Activated CD4-positive, alpha-beta memory T cell treated with anti-CD3 and anti-CD28 coated beads for 36 hours (primary cell): ENCODE data around the gene MRPL44. TPM values are rescaled to one million over a fixed set of nuclear protein-coding genes. Genes with fewer than 3 reads are reported as not detected.

Experiments
- CTCF ChIA-PET: fragments of 350-600 bp; sonication (Branson Sonifier 250); formaldehyde crosslinking; loops from one replicate; lab custom pipeline; 2021; ENCODE audit warnings: antibody characterized with exemption, inconsistent platforms; lab: Charles Lee
- POLR2A ChIA-PET: fragments of 350-600 bp; sonication (Branson Sonifier 250); formaldehyde crosslinking; loops from one replicate; lab custom pipeline; 2021; ENCODE audit warnings: antibody characterized with exemption; lab: Charles Lee
- DNase-seq: peaks from one replicate; pipeline ENCODE4 v3.0.0-alpha.2; 2020
- H3K27ac Mint-ChIP-seq: one replicate; pipeline ENCODE4 v1.8.0; 2021; ENCODE audit warnings: mixed read lengths
- H3K27me3 Mint-ChIP-seq: one replicate; pipeline ENCODE4 v1.8.0; 2021; ENCODE audit warnings: mixed read lengths
- H3K36me3 Mint-ChIP-seq: one replicate; pipeline ENCODE4 v1.8.0; 2021; ENCODE audit warnings: mixed read lengths
- H3K4me1 Mint-ChIP-seq: one replicate; pipeline ENCODE4 v1.8.0; 2021; ENCODE audit warnings: low read depth, mixed read lengths
- H3K4me3 Mint-ChIP-seq: one replicate; pipeline ENCODE4 v1.8.0; 2021; ENCODE audit warnings: mild to moderate bottlenecking, mixed read lengths
- H3K9me3 Mint-ChIP-seq: one replicate; pipeline ENCODE4 v1.8.0; 2021; ENCODE audit warnings: mixed read lengths
- intact Hi-C: fragments of 100-400 bp; cut with micrococcal nuclease; formaldehyde crosslinking; loops from one replicate; pipeline ENCODE4 v1.15.1; 2023
- total RNA-seq, 2 experiments: library from RNA; stranded (reverse); gene quantifications; one replicate each; pipeline ENCODE4 v1.2.3, GENCODE V29; 2021

Gene MRPL44
- total RNA-seq, 2 experiments from 2014 or later: 39.4 to 41.6 TPM

- H3K36me3 Mint-ChIP-seq: peaks cover 41% of the 10 kb centered on the region
- peak overlapping the region; percentile 93 for H3K27ac Mint-ChIP-seq
- intact Hi-C loops: loop anchor here (1.0 to 5.0 kb wide), 8 partner anchors 10 to 1129 kb away; partner anchors contain the start of gene MRPL44
- H3K4me3 Mint-ChIP-seq: peak overlapping the region; percentile 43
- H3K27me3 Mint-ChIP-seq: no peaks in the 10 kb centered on the region
- H3K9me3 Mint-ChIP-seq: peaks cover 21% of the 10 kb centered on the region
- H3K4me1 Mint-ChIP-seq: peaks cover 63% of the 10 kb centered on the region
- peak; percentile 92 for DNase-seq
- POLR2A ChIA-PET: interaction anchor here (0.6 to 2.4 kb wide), 12 partner anchors 12 to 1005 kb away, joined by 3 to 14 read pairs (median 5); partner anchors contain the start of gene MRPL44
- CTCF ChIA-PET: interaction anchor here (0.7 to 1.4 kb wide), 4 partner anchors 15 to 261 kb away, joined by 3 to 6 read pairs (median 4); no protein-coding TSS in a partner anchor
Observed at GRCh38 chr2:223941579-223942277, 15.5 kb upstream of the MRPL44 start.

GRCh38 chr2:223943135-223943534, 14.1 kb upstream of the MRPL44 start:
- POLR2A ChIA-PET: interaction anchor here (2.4 kb wide), 1 partner anchor 14 kb away, joined by 14 read pairs; the partner anchor contains the start of gene MRPL44
- Mint-ChIP-seq H3K36me3 (peaks cover 39% of the 10 kb centered on the region), H3K27ac (peak overlapping the region; percentile 91), H3K27me3 (no peaks in the 10 kb centered on the region), H3K9me3 (peaks cover 19% of the 10 kb centered on the region), H3K4me1 (peaks cover 58% of the 10 kb centered on the region), H3K4me3 (peak overlapping the region; percentile 91)
- intact Hi-C loops: loop anchor here (2.0 to 5.0 kb wide), 3 partner anchors 84 to 1131 kb away; no protein-coding TSS in a partner anchor
- no peak for DNase-seq
- CTCF ChIA-PET: interaction anchor here (1.5 kb wide), 1 partner anchor 27 kb away, joined by 9 read pairs; no protein-coding TSS in a partner anchor

GRCh38 chr2:223943561-223944008, 13.7 kb upstream of the MRPL44 start:
- Mint-ChIP-seq H3K9me3 (peaks cover 16% of the 10 kb centered on the region), H3K36me3 (peaks cover 38% of the 10 kb centered on the region), H3K27ac (peak overlapping the region; percentile 91), H3K4me1 (peaks cover 57% of the 10 kb centered on the region), H3K4me3 (peak overlapping the region; percentile 91), H3K27me3 (no peaks in the 10 kb centered on the region)
- ChIA-PET POLR2A (interaction anchor here (2.4 kb wide), 1 partner anchor 14 kb away, joined by 14 read pairs; the partner anchor contains the start of gene MRPL44), CTCF (interaction anchor here (1.5 kb wide), 1 partner anchor 27 kb away, joined by 9 read pairs; no protein-coding TSS in a partner anchor)
- DNase-seq: no peak
- intact Hi-C loops: loop anchor here (2.0 to 5.0 kb wide), 3 partner anchors 84 to 1131 kb away; no protein-coding TSS in a partner anchor

GRCh38 chr2:223944166-223944702, 13.0 kb upstream of the MRPL44 start:
- Mint-ChIP-seq H3K27ac (peak overlapping the region; percentile 91), H3K4me1 (peaks cover 54% of the 10 kb centered on the region), H3K27me3 (no peaks in the 10 kb centered on the region), H3K4me3 (peak overlapping the region; percentile 91), H3K9me3 (peaks cover 11% of the 10 kb centered on the region), H3K36me3 (peaks cover 34% of the 10 kb centered on the region)
- peak; percentile 45 for DNase-seq
- ChIA-PET POLR2A (interaction anchor here (0.9 to 2.3 kb wide), 3 partner anchors 8 to 14 kb away, joined by 3 to 17 read pairs (median 6); partner anchors contain the start of gene MRPL44), CTCF (interaction anchor here (1.5 kb wide), 1 partner anchor 26 kb away, joined by 9 read pairs; no protein-coding TSS in a partner anchor)
- intact Hi-C loops: loop anchor here (5.0 kb wide), 2 partner anchors 83 to 1132 kb away; no protein-coding TSS in a partner anchor

- Mint-ChIP-seq H3K27ac (peak within 1 kb of the TSS; percentile 91), H3K27me3 (no peaks in the 10 kb centered on the region), H3K4me1 (peaks cover 54% of the 10 kb centered on the region), H3K36me3 (peaks cover 27% of the 10 kb centered on the region), H3K4me3 (peak within 1 kb of the TSS; percentile 91), H3K9me3 (peaks cover 4% of the 10 kb centered on the region)
- intact Hi-C loops: loop anchor here (1.0 to 5.0 kb wide), 4 partner anchors 12 to 1133 kb away; partner anchors contain the start of genes ACSL3 and MRPL44
- ChIA-PET CTCF (interaction anchor here (1.6 kb wide), 1 partner anchor 10 kb away, joined by 6 read pairs; no protein-coding TSS in a partner anchor), POLR2A (interaction anchor here (0.9 to 2.3 kb wide), 4 partner anchors 9 to 1012 kb away, joined by 3 to 17 read pairs (median 4); partner anchors contain the start of gene MRPL44)
- DNase-seq: peak; percentile 88
Observed at GRCh38 chr2:223944703-223945531, 12.3 kb upstream of the MRPL44 start, which contains the start of gene WDFY1. Gene WDFY1, minus strand, starts transcription at chr2:223945335. Its CDS starts 51 bp downstream, at chr2:223945284.

- Mint-ChIP-seq H3K9me3 (peaks cover 4% of the 10 kb centered on the region), H3K4me3 (peak overlapping the region; percentile 91), H3K27ac (peak overlapping the region; percentile 91), H3K36me3 (peaks cover 24% of the 10 kb centered on the region), H3K27me3 (no peaks in the 10 kb centered on the region), H3K4me1 (peaks cover 62% of the 10 kb centered on the region)
- intact Hi-C loops: loop anchor here (1.0 to 5.0 kb wide), 2 partner anchors 12 to 1083 kb away; partner anchors contain the start of genes ACSL3 and MRPL44
- CTCF ChIA-PET: interaction anchor here (1.6 to 2.0 kb wide), 2 partner anchors 9 to 24 kb away, joined by 6 to 7 read pairs; no protein-coding TSS in a partner anchor
- POLR2A ChIA-PET: interaction anchor here (1.0 to 2.3 kb wide), 3 partner anchors 10 to 1012 kb away, joined by 3 to 17 read pairs (median 6); partner anchors contain the start of gene MRPL44
- DNase-seq: no peak
Observed at GRCh38 chr2:223945755-223946154, 11.5 kb upstream of the MRPL44 start.

GRCh38 chr2:223947711-223948205, 9.5 kb upstream of the MRPL44 start:
- CTCF ChIA-PET: interaction anchor here (2.0 kb wide), 1 partner anchor 22 kb away, joined by 7 read pairs; no protein-coding TSS in a partner anchor
- intact Hi-C loops: loop anchor here (5.0 kb wide), 1 partner anchor 1085 kb away; the partner anchor contains the start of gene ACSL3
- H3K27me3 Mint-ChIP-seq: no peaks in the 10 kb centered on the region

GRCh38 chr2:223949241-223949840, 7.9 kb upstream of the MRPL44 start:
- POLR2A ChIA-PET: interaction anchor here (0.6 kb wide), 1 partner anchor 974 kb away, joined by 4 read pairs; no protein-coding TSS in a partner anchor
- H3K9me3 Mint-ChIP-seq: no peaks in the 10 kb centered on the region
- DNase-seq: no peak
- H3K27ac Mint-ChIP-seq: peak overlapping the region; percentile 63
- peaks cover 6% of the 10 kb centered on the region for H3K36me3 Mint-ChIP-seq
- H3K4me3 Mint-ChIP-seq: no peak overlapping the region
- CTCF ChIA-PET: interaction anchor here (1.0 kb wide), 2 partner anchors 12 to 20 kb away, joined by 3 read pairs; no protein-coding TSS in a partner anchor
- no peaks in the 10 kb centered on the region for H3K27me3 Mint-ChIP-seq
- H3K4me1 Mint-ChIP-seq: peaks cover 49% of the 10 kb centered on the region
- intact Hi-C loops: loop anchor here (5.0 kb wide), 1 partner anchor 1087 kb away; the partner anchor contains the start of gene ACSL3

More at GRCh38 chr2:223947711-223948205, 9.5 kb upstream of the MRPL44 start:
- POLR2A ChIA-PET: no interaction called here
- Mint-ChIP-seq H3K9me3 (no peaks in the 10 kb centered on the region), H3K4me1 (peaks cover 54% of the 10 kb centered on the region), H3K36me3 (peaks cover 15% of the 10 kb centered on the region), H3K27ac (peak overlapping the region; percentile 61), H3K4me3 (no peak overlapping the region)
- DNase-seq: no peak

GRCh38 chr2:223950448-223951347, 6.6 kb upstream of the MRPL44 start:
- peak overlapping the region; percentile 63 for H3K27ac Mint-ChIP-seq
- H3K4me1 Mint-ChIP-seq: peaks cover 58% of the 10 kb centered on the region
- no peak overlapping the region for H3K4me3 Mint-ChIP-seq
- CTCF ChIA-PET: interaction anchor here (1.0 kb wide), 1 partner anchor 19 kb away, joined by 3 read pairs; no protein-coding TSS in a partner anchor
- no peak for DNase-seq
- peaks cover 2% of the 10 kb centered on the region for H3K36me3 Mint-ChIP-seq
- POLR2A ChIA-PET: no interaction called here
- no peaks in the 10 kb centered on the region for H3K9me3 Mint-ChIP-seq
- intact Hi-C loops: loop anchor here (1.0 kb wide), 1 partner anchor 9 kb away; no protein-coding TSS in a partner anchor
- no peaks in the 10 kb centered on the region for H3K27me3 Mint-ChIP-seq
